Esophagus squamous epithelium (tissue), 4 donors: ENCODE results near the gene VAMP3.

ENCODE experiments used
- CTCF ChIP-seq, 6 experiments: fragments of 450-650 bp in 4 of 6; fragments of 200-600 bp in 2 of 6; sonication (generic) in 2 of 6; IDR thresholded peaks; one replicate each; pipeline ENCODE4 v1.5.1; 2016 to 2019; ENCODE audit warnings: antibody characterized with exemption in 6 of 6, mild to moderate bottlenecking in 4 of 6, moderate library complexity in 4 of 6
- POLR2A ChIP-seq, 4 donors: fragments of 450-650 bp; IDR thresholded peaks; one replicate each; pipeline ENCODE4 v1.6.1; 2017; ENCODE audit warnings: antibody characterized with exemption in 4 of 4, mild to moderate bottlenecking in 4 of 4, moderate library complexity in 3 of 4

GRCh38 chr1:7780976-7781375 lies 9.9 kb downstream of the VAMP3 start:
- TF ChIP-seq CTCF (IDR thresholded peaks at IDR 0.05), result no peak
- no peak for TF ChIP-seq POLR2A (IDR thresholded peaks at IDR 0.05)
